A549 (cell line): ENCODE measurements around the gene SCRN2. TPM values are rescaled to one million over a fixed set of nuclear protein-coding genes. Genes with fewer than 3 reads are reported as not detected.

Source experiments
- ATAC-seq, 2 experiments: fragments of 200-7000 bp in 1 of 2; fragments of >200 bp in 1 of 2; cut with Nextera tagmentation in 1 of 2; cut with Tn5 transposase in 1 of 2; 3 replicates each; pipeline versions ENCODE4 v1.8.0 to v1.9.1; 2018 to 2020; ENCODE audit warnings: mild to moderate bottlenecking in 1 of 2, moderate library complexity in 1 of 2
- CTCF ChIA-PET: fragments of 300-600 bp; sonication (Branson Sonifier 250); formaldehyde crosslinking; extraction: SDS; loops from one replicate; lab custom pipeline; 2021; ENCODE audit warnings: antibody characterized with exemption, inconsistent platforms; lab: Yijun Ruan, JAX
- POLR2A ChIA-PET: fragments of 350-600 bp; formaldehyde crosslinking; extraction: SDS; loops from one replicate; lab custom pipeline; 2021; ENCODE audit warnings: antibody characterized with exemption, inconsistent platforms; lab: Yijun Ruan, JAX
- DNase-seq, 2 experiments: peaks; one replicate each; pipeline versions ENCODE4 v3.0.0 to v3.0.0-alpha.2; 2011 to 2016; ENCODE audit warnings: low read depth in 1 of 2, low spot score in 1 of 2
- FAIRE-seq: peaks from 2 replicates; lab custom pipeline; 2011; peaks lifted over from hg19 to GRCh38; lab: Jason Lieb, UNC
- H3K27ac ChIP-seq, 2 experiments: fragments of >200 bp; sonication (Bioruptor Twin); formaldehyde crosslinking; 3 replicates each; pipeline ENCODE4 v1.5.1; 2016 to 2017
- H3K4me1 ChIP-seq: fragments of >200 bp; sonication (Bioruptor Twin); formaldehyde crosslinking; 3 replicates; pipeline ENCODE4 v1.6.1; 2016
- H3K4me2 ChIP-seq: fragments of >200 bp; sonication (Bioruptor Twin); formaldehyde crosslinking; 3 replicates; pipeline ENCODE4 v1.6.1; 2016
- H3K4me3 ChIP-seq: fragments of >200 bp; sonication (Bioruptor Twin); formaldehyde crosslinking; 3 replicates; pipeline ENCODE4 v1.5.1; 2016
- H3K9me3 ChIP-seq: fragments of >200 bp; sonication (Bioruptor Twin); formaldehyde crosslinking; 3 replicates; pipeline ENCODE4 v1.6.1; 2016
- BCL3 ChIP-seq: fragments of >200 bp; sonication (Bioruptor Twin); formaldehyde crosslinking; IDR thresholded peaks from 3 replicates; pipeline ENCODE4 v1.6.1; 2016
- CBX8 ChIP-seq: fragments of 200-600 bp; sonication (generic); IDR thresholded peaks from 2 replicates; pipeline ENCODE4 v1.6.1; 2016
- CHD2 ChIP-seq: fragments of 150-350 bp; IDR thresholded peaks from 2 replicates; pipeline ENCODE4 v1.6.1; 2014; ENCODE audit warnings: low read length; ENCODE audit not compliant: partially characterized antibody
- CTCF ChIP-seq: fragments of >200 bp; sonication (Bioruptor Twin); formaldehyde crosslinking; IDR thresholded peaks from 3 replicates; pipeline ENCODE4 v1.5.1; 2016
- E2F6 ChIP-seq: IDR thresholded peaks from 2 replicates; pipeline ENCODE4 v1.6.1; 2012; ENCODE audit warnings: low read depth, borderline replicate concordance
- HES2 ChIP-seq: fragments of >200 bp; sonication (Bioruptor Twin); formaldehyde crosslinking; IDR thresholded peaks from 2 replicates; pipeline ENCODE4 v1.6.1; 2016
- JUNB ChIP-seq: fragments of >200 bp; sonication (Bioruptor Twin); formaldehyde crosslinking; IDR thresholded peaks from 2 replicates; pipeline ENCODE4 v1.6.1; 2016
- KDM1A ChIP-seq: fragments of 200-600 bp; sonication (generic); IDR thresholded peaks from 2 replicates; pipeline ENCODE4 v1.6.1; 2016; ENCODE audit warnings: low read depth, mild to moderate bottlenecking
- MAFK ChIP-seq: fragments of 450-650 bp; IDR thresholded peaks from 2 replicates; pipeline ENCODE4 v1.6.1; 2014; ENCODE audit not compliant: partially characterized antibody
- NFE2L2 ChIP-seq: fragments of 150-350 bp; conservative IDR thresholded peaks from 2 replicates; pipeline ENCODE4 v1.6.1; 2014; ENCODE audit warnings: low read length
- PBX3 ChIP-seq: IDR thresholded peaks from 2 replicates; pipeline ENCODE4 v1.6.1; 2012
- PHF8 ChIP-seq: fragments of 200-600 bp; sonication (generic); IDR thresholded peaks from 2 replicates; pipeline ENCODE4 v1.6.1; 2016; ENCODE audit warnings: low read depth, mild to moderate bottlenecking, antibody characterized with exemption, moderate library complexity, borderline replicate concordance
- RAD21 ChIP-seq, 2 experiments: fragments of >200 bp in 1 of 2; sonication (Bioruptor Twin) in 1 of 2; formaldehyde crosslinking in 1 of 2; IDR thresholded peaks in 1 of 2; conservative IDR thresholded peaks in 1 of 2; 2 replicates in 1 of 2; 3 replicates in 1 of 2; pipeline ENCODE4 v1.6.1; 2012 to 2018; ENCODE audit warnings: inconsistent platforms in 1 of 2
- RARB ChIP-seq: fragments of 250-450 bp; sonication (Bioruptor Pico); IDR thresholded peaks from 2 replicates; pipeline ENCODE4 v1.8.0; 2021; ENCODE audit warnings: mild to moderate bottlenecking, moderate library complexity
- REST ChIP-seq: fragments of 200-600 bp; sonication (generic); IDR thresholded peaks from 2 replicates; pipeline ENCODE4 v1.6.1; 2016; ENCODE audit warnings: antibody characterized with exemption, mild to moderate bottlenecking, moderate library complexity
- RFX5 ChIP-seq: fragments of 450-650 bp; IDR thresholded peaks from 2 replicates; pipeline ENCODE4 v1.7.1; 2014; ENCODE audit warnings: antibody characterized with exemption, mild to moderate bottlenecking, moderate library complexity
- SMC3 ChIP-seq: fragments of >200 bp; sonication (Bioruptor Twin); formaldehyde crosslinking; IDR thresholded peaks from 3 replicates; pipeline ENCODE4 v1.6.1; 2018; ENCODE audit warnings: inconsistent platforms
- TFCP2L1 ChIP-seq: fragments of 250-450 bp; sonication (Bioruptor Pico); IDR thresholded peaks from 2 replicates; pipeline ENCODE4 v1.5.0; 2021; ENCODE audit warnings: mild to moderate bottlenecking
- WGBS: methylation state at CpG from one replicate; pipeline ENCODE4 v1.1.6; 2017; ENCODE audit errors: missing lambda C conversion rate; 5-methylcytosine and 5-hydroxymethylcytosine counted together
- polyA plus RNA-seq, 4 experiments: library from polyadenylated mRNA; depleted of rRNA in 3 of 4; stranded (reverse); fragments of >200 nt; fragmentation: RNase III in 1 of 4; extraction: RNeasy Plus Mini Kit Qiagen cat#74134 plus additional on column Dnase treatment in 1 of 4; gene quantifications; 2 replicates in 3 of 4; 3 replicates in 1 of 4; pipeline ENCODE4 v1.2.3, GENCODE V29; 2011 to 2017

SCRN2 gene
- polyA plus RNA-seq, 2 of the 4 experiments (the other 2 are of a cell fraction) = 25.8 to 43.7 TPM

GRCh38 chr17:47823519-47823918 lies 17.6 kb downstream of the SCRN2 start:
- peaks cover 21% of the 10 kb centered on the region for H3K4me1 ChIP-seq
- no peak overlapping the region for H3K4me2 ChIP-seq
- ATAC-seq (no peak), FAIRE-seq (no peak), DNase-seq (no peak)
- H3K9me3 ChIP-seq = no peaks in the 10 kb centered on the region
- H3K4me3 ChIP-seq = no peak overlapping the region
- no peak overlapping the region for H3K27ac ChIP-seq
- POLR2A ChIA-PET = interaction anchor here (2.6 kb wide), 1 partner anchor 7 kb away, joined by 58 read pairs; the partner anchor contains the start of genes LRRC46 and MRPL10
- CTCF ChIA-PET = interaction anchor here (0.9 to 4.1 kb wide), 5 partner anchors 19 to 147 kb away, joined by 3 to 27 read pairs (median 6); partner anchors contain the start of genes CDK5RAP3 and SCRN2
- 91% methylated on average over 4 of the region's 4 CpGs for WGBS
- TF ChIP-seq CBX8 (no peak), RARB (CRISPR knock-in tag) (no peak), SMC3 (no peak), PBX3 (no peak), HES2 (no peak), NFE2L2 (no peak), MAFK (no peak), E2F6 (no peak), JUNB (no peak)

- H3K4me2 ChIP-seq = peak overlapping the region; percentile 97; the same call in 1 of the 3 replicates
- ATAC-seq = no peak
- peaks cover 21% of the 10 kb centered on the region for H3K4me1 ChIP-seq
- POLR2A ChIA-PET = interaction anchor here (2.6 kb wide), 1 partner anchor 8 kb away, joined by 58 read pairs; the partner anchor contains the start of genes LRRC46 and MRPL10
- no peak for DNase-seq
- CTCF ChIA-PET = interaction anchor here (0.9 to 4.1 kb wide), 10 partner anchors 8 to 148 kb away, joined by 3 to 27 read pairs (median 7); partner anchors contain the start of genes CDK5RAP3, LRRC46, MRPL10 and SCRN2
- H3K9me3 ChIP-seq = no peaks in the 10 kb centered on the region
- TF ChIP-seq E2F6 = no peak
- TF ChIP-seq TFCP2L1 = no peak
- no peak for TF ChIP-seq RAD21 (conservative IDR thresholded peaks at IDR 0.05 in 1 of 2, IDR thresholded peaks at IDR 0.05 in 1 of 2)
- no peak for TF ChIP-seq KDM1A
- TF ChIP-seq RFX5 = no peak
- TF ChIP-seq PHF8 = no peak
- TF ChIP-seq CHD2 = no peak
- TF ChIP-seq REST = no peak
- no peak for TF ChIP-seq BCL3
- TF ChIP-seq CTCF = no peak
- 82% methylated on average over 4 of the region's 4 CpGs for WGBS
- no peak for FAIRE-seq
- no peak overlapping the region for H3K27ac ChIP-seq
- H3K4me3 ChIP-seq = no peak overlapping the region
These were observed 18.3 kb downstream of the SCRN2 start for GRCh38 chr17:47822785-47823184.
